Spleen (tissue), 7 donors: Measurements from ENCODE around the gene SLC17A1.

ENCODE experiments used
- CTCF ChIP-seq, 11 experiments: fragments of 200-600 bp in 7 of 11; fragments of 450-650 bp in 4 of 11; sonication (generic) in 4 of 11; IDR thresholded peaks in 8 of 11; conservative IDR thresholded peaks in 3 of 11; 1 replicate in 7 of 11; 2 replicates in 4 of 11; pipeline versions ENCODE4 v1.4.0 to v1.8.0; 2016 to 2021; ENCODE audit warnings: antibody characterized with exemption in 11 of 11, inconsistent platforms in 4 of 11, mild to moderate bottlenecking in 1 of 11
- POLR2A ChIP-seq, 3 donors: fragments of 450-650 bp; IDR thresholded peaks; one replicate each; pipeline ENCODE4 v1.5.1; 2017; ENCODE audit warnings: antibody characterized with exemption in 3 of 3, mild to moderate bottlenecking in 1 of 3
- donor health status: DM: no; HTN: no; CAD: no; lungs with moderate emphysema.
- donor health status: DM: no; HTN: no; CAD: no.
- donor health status: DM: no; HTN: no; CAD: no.

GRCh38 chr6:25842526-25842925, 10.7 kb upstream of the SLC17A1 start:
- no peak for TF ChIP-seq CTCF (IDR thresholded peaks at IDR 0.05 in 8 of 11, conservative IDR thresholded peaks at IDR 0.05 in 3 of 11)
- TF ChIP-seq POLR2A (IDR thresholded peaks at IDR 0.05): no peak
